Ascending aorta (tissue), 2 donors: ENCODE measurements around the gene ADH5. TPM values are rescaled to one million over a fixed set of nuclear protein-coding genes. Genes with fewer than 3 reads are reported as not detected.

Source experiments
- DNase-seq, 2 donors: peaks; one replicate each; pipeline ENCODE4 v3.0.0-alpha.2; 2019; ENCODE audit warnings: low spot score in 2 of 2
- H3K27ac ChIP-seq, 2 donors: fragments of 200-600 bp; sonication (generic); one replicate each; pipeline ENCODE4 v1.5.1; 2016 to 2017; ENCODE audit warnings: mild to moderate bottlenecking in 1 of 2
- H3K27me3 ChIP-seq: fragments of 200-600 bp; sonication (generic); one replicate; pipeline ENCODE4 v1.5.1; 2017
- H3K36me3 ChIP-seq, 2 donors: fragments of 200-600 bp; sonication (generic); one replicate each; pipeline ENCODE4 v1.5.1; 2016
- H3K4me1 ChIP-seq, 2 donors: fragments of 200-600 bp; sonication (generic); one replicate each; pipeline ENCODE4 v1.5.1; 2016 to 2017; ENCODE audit warnings: mild to moderate bottlenecking in 1 of 2
- H3K4me3 ChIP-seq, 2 donors: fragments of 200-600 bp; sonication (generic); one replicate each; pipeline ENCODE4 v1.5.1; 2016 to 2017; ENCODE audit warnings: mild to moderate bottlenecking in 1 of 2
- H3K9me3 ChIP-seq, 2 donors: fragments of 200-600 bp; sonication (generic); one replicate each; pipeline ENCODE4 v1.5.1; 2016
- CTCF ChIP-seq, 3 experiments: fragments of 200-600 bp in 2 of 3; fragments of 450-650 bp in 1 of 3; sonication (generic) in 2 of 3; IDR thresholded peaks; one replicate each; pipeline ENCODE4 v1.5.1; 2016 to 2019; ENCODE audit warnings: antibody characterized with exemption in 3 of 3, mild to moderate bottlenecking in 1 of 3, moderate library complexity in 1 of 3
- intact Hi-C: fragments of 100-400 bp; cut with DNase I; formaldehyde crosslinking; loops from one replicate; pipeline ENCODE4 v1.15.1; 2023
- total RNA-seq: library from RNA; depleted of rRNA; stranded (reverse); fragments of >200 nt; gene quantifications from one replicate; pipeline ENCODE4 v1.1.0, GENCODE V29; 2016

Gene ADH5
- total RNA-seq: 93.4 TPM

GRCh38 chr4:99088481-99089365 lies at the start of gene ADH5:
Gene ADH5 (minus strand): TSS chr4:99088788. CDS start chr4:99088700, 88 bp downstream.
- H3K4me3 ChIP-seq: peak within 1 kb of the TSS; percentile 87 to 95
- no peak for TF ChIP-seq CTCF (IDR thresholded peaks at IDR 0.05)
- peaks cover 0 to 15% of the 10 kb centered on the region in 2 donors for H3K4me1 ChIP-seq
- H3K9me3 ChIP-seq: peaks cover 0 to 22% of the 10 kb centered on the region in 2 donors
- intact Hi-C loops: loop anchor here (2.0 to 10.0 kb wide), 3 partner anchors 28 to 316 kb away; no protein-coding TSS in a partner anchor
- peaks cover 8 to 18% of the 10 kb centered on the region in 2 donors for H3K36me3 ChIP-seq
- H3K27ac ChIP-seq: peak within 1 kb of the TSS; percentile 97 to 98
- peak; percentile 46 to 92 for DNase-seq
- H3K27me3 ChIP-seq: no peaks in the 10 kb centered on the region

DNA sequence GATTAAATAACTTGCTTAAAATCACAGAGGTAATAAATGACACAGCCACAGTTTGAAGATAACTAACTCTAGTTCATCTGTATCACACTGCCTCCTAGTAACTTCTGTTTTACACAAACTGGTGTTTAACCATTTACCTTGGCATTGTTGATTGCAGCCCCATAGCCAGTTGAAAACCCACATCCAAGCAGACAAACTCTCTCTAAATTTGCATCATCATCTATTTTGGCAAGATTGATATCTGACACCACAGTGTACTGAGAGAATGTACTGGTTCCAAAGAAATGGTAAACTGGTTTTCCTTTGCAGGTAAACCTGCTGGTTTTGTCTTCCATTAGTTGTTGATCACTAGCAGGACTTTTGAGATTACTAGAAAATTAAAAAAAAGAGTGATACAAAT lies 47.7 kb upstream of the ADH5 start:
- H3K36me3 ChIP-seq: no peaks in the 10 kb centered on the region
- H3K4me3 ChIP-seq: no peak overlapping the region
- DNase-seq: no peak
- no peaks in the 10 kb centered on the region for H3K4me1 ChIP-seq
- H3K27me3 ChIP-seq: no peaks in the 10 kb centered on the region
- no peak overlapping the region for H3K27ac ChIP-seq
- no peak for TF ChIP-seq CTCF (IDR thresholded peaks at IDR 0.05)
- intact Hi-C loops: no loop called here
- no peaks in the 10 kb centered on the region for H3K9me3 ChIP-seq

- no peak for DNase-seq
- TF ChIP-seq CTCF (IDR thresholded peaks at IDR 0.05): no peak
- Histone ChIP-seq H3K4me3 (no peak overlapping the region), H3K9me3 (no peaks in the 10 kb centered on the region), H3K27me3 (no peaks in the 10 kb centered on the region), H3K36me3 (no peaks in the 10 kb centered on the region), H3K4me1 (no peaks in the 10 kb centered on the region), H3K27ac (no peak overlapping the region)
- intact Hi-C loops: no loop called here
Observed at GRCh38 chr4:99135541-99136162, 47.1 kb upstream of the ADH5 start.

- Histone ChIP-seq H3K27ac (no peak overlapping the region), H3K27me3 (no peaks in the 10 kb centered on the region), H3K9me3 (no peaks in the 10 kb centered on the region), H3K36me3 (no peaks in the 10 kb centered on the region), H3K4me3 (no peak overlapping the region), H3K4me1 (peaks cover 0 to 2% of the 10 kb centered on the region in 2 donors)
- TF ChIP-seq CTCF (IDR thresholded peaks at IDR 0.05): no peak
- no peak for DNase-seq
- intact Hi-C loops: no loop called here
Observed at GRCh38 chr4:99134586-99134985, 46.0 kb upstream of the ADH5 start.

- Histone ChIP-seq H3K4me1 (peaks cover 0 to 2% of the 10 kb centered on the region in 2 donors), H3K36me3 (no peaks in the 10 kb centered on the region), H3K4me3 (no peak overlapping the region), H3K27me3 (no peaks in the 10 kb centered on the region), H3K9me3 (no peaks in the 10 kb centered on the region), H3K27ac (no peak overlapping the region)
- intact Hi-C loops: no loop called here
- no peak for TF ChIP-seq CTCF (IDR thresholded peaks at IDR 0.05)
- DNase-seq: no peak
Observed at GRCh38 chr4:99131378-99131777, 42.8 kb upstream of the ADH5 start.
